Measurements from ENCODE around the gene FLT4.

The FLT4 gene

DNA sequence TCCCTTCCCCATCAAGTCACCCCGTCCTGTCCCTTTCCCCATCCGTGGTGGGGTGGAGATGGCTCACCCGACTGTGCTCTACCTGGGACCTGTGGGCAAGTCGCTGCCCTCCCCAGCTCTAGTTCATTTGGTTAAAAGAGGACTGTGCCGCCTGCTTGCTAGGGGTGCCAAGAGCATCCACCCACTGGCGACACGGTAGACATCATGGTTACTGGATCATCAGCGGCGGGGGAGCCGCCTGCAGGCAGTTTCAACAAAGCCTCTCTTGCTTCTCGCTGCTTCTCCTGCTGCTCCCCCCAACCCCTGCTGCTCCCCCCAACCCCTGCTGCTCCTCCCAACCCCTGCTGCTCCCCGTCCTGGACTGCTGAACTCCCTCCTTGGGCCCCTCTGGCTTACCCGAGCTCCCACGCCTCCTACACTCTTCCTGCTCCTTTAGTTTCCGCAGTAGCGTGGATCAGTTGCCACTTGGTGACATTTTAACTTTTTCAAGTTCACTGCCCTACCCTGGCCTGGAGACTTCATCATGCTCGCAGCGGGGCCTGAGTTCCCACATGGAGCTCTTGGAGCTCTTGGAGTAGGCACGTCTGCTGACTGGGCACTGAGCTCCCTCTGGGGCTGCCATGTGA is 36.1 kb downstream of the FLT4 start:
- H3K36me3 ChIP-seq (ENCODE audit: insufficient read depth, low read length), result no peaks in the 10 kb centered on the region
- H3K9ac ChIP-seq (ENCODE audit: insufficient read length), result no peak overlapping the region
- H3K27ac ChIP-seq, result no peak overlapping the region
- TF ChIP-seq POLR2AphosphoS5 (IDR thresholded peaks at IDR 0.05; ENCODE audit: borderline replicate concordance, low read depth, low read length) (no peak), EZH2 (IDR thresholded peaks at IDR 0.05) (no peak), FOXP2 (optimal IDR thresholded peaks at IDR 0.05; ENCODE audit: control extremely low read depth, extremely low read length, insufficient read depth) (no peak)
- H3K4me3 ChIP-seq, result no peak overlapping the region
- no peaks in the 10 kb centered on the region for H3K9me3 ChIP-seq (ENCODE audit: low read depth, low read length)
- no peak for DNase-seq (ENCODE audit: low read depth, low spot score)

GRCh38 chr5:180612683-180613082 is 36.7 kb downstream of the FLT4 start:
- no peaks in the 10 kb centered on the region for H3K9me3 ChIP-seq (ENCODE audit: low read depth, low read length)
- H3K36me3 ChIP-seq (ENCODE audit: insufficient read depth, low read length), result no peaks in the 10 kb centered on the region
- no peak overlapping the region for H3K4me3 ChIP-seq
- H3K27ac ChIP-seq, result no peak overlapping the region
- no peak overlapping the region for H3K9ac ChIP-seq (ENCODE audit: insufficient read length)
- no peak for TF ChIP-seq POLR2AphosphoS5 (IDR thresholded peaks at IDR 0.05; ENCODE audit: borderline replicate concordance, low read depth, low read length)
- TF ChIP-seq FOXP2 (optimal IDR thresholded peaks at IDR 0.05; ENCODE audit: control extremely low read depth, extremely low read length, insufficient read depth), result no peak
- no peak for TF ChIP-seq EZH2 (IDR thresholded peaks at IDR 0.05)
- no peak for DNase-seq (ENCODE audit: low read depth, low spot score)

DNA sequence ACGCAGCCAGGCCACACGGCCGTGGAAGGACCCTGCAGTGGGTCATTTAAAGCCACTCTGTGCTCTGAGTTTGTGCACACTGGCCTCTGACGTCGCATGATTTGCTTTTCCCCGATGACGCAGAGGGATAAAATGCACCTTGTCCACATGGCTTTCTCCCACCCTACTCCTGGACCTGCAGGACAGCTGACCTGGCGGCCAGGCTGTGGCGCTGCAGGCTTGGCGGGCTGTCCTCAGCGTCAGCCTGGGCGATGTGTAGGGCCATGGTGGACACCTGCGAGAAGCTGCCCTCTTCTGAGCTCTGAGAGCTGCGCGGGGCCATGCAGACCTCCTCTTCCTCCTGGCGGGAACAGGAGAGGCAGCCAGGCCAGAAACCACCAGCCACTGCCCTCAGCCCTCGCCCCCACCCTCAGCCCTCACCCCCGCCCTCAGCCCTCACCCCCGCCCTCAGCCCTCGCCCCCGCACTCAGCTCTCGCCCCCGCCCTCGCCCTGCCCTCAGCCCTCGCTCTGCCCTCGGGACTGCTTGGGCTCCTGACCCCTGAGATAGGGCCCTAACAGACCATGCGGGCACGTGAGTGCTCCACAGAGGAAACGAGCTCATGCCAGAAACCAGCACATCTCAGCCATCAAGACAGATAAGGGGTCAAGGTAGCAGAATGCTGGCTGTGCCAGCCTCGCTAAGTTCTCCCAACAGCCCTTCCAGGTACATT is 38.1 kb downstream of the FLT4 start:
- Histone ChIP-seq H3K27ac (no peak overlapping the region), H3K9me3 (ENCODE audit: low read depth, low read length) (no peaks in the 10 kb centered on the region), H3K9ac (ENCODE audit: insufficient read length) (no peak overlapping the region), H3K4me3 (no peak overlapping the region), H3K36me3 (ENCODE audit: insufficient read depth, low read length) (no peaks in the 10 kb centered on the region)
- no peak for TF ChIP-seq EZH2 (IDR thresholded peaks at IDR 0.05)
- no peak for TF ChIP-seq POLR2AphosphoS5 (IDR thresholded peaks at IDR 0.05; ENCODE audit: borderline replicate concordance, low read depth, low read length)
- TF ChIP-seq FOXP2 (optimal IDR thresholded peaks at IDR 0.05; ENCODE audit: control extremely low read depth, extremely low read length, insufficient read depth), result no peak
- DNase-seq (ENCODE audit: low read depth, low spot score), result no peak

GRCh38 chr5:180609817-180610550 is 39.4 kb downstream of the FLT4 start:
- no peak for DNase-seq (ENCODE audit: low read depth, low spot score)
- Histone ChIP-seq H3K9ac (ENCODE audit: insufficient read length) (no peak overlapping the region), H3K36me3 (ENCODE audit: insufficient read depth, low read length) (no peaks in the 10 kb centered on the region), H3K27ac (no peak overlapping the region), H3K9me3 (ENCODE audit: low read depth, low read length) (no peaks in the 10 kb centered on the region), H3K4me3 (no peak overlapping the region)
- TF ChIP-seq EZH2 (IDR thresholded peaks at IDR 0.05), result no peak
- no peak for TF ChIP-seq POLR2AphosphoS5 (IDR thresholded peaks at IDR 0.05; ENCODE audit: borderline replicate concordance, low read depth, low read length)
- no peak for TF ChIP-seq FOXP2 (optimal IDR thresholded peaks at IDR 0.05; ENCODE audit: control extremely low read depth, extremely low read length, insufficient read depth)

DNA sequence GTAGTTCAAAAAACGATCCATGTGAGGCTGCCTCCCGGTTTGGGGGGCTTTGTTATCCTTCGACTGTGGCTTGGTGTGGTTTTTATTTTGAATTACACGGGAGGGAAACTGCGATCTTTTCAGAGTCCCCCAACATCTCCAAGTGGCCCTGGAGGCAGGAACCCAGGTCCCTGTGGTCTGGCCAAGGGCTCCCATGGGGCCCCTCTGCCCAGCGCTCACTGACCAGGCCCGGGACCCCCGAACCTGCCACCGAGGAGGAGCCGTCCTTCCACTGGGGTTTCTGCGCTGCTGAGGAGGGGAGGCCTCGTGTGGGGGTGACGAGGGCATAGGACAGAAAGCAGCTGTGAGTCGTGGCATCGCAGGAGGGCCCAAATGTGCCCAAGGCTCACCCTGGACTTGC is 40.0 kb downstream of the FLT4 start:
- no peaks in the 10 kb centered on the region for H3K36me3 ChIP-seq (ENCODE audit: insufficient read depth, low read length)
- DNase-seq (ENCODE audit: low read depth, low spot score), result no peak
- TF ChIP-seq FOXP2 (optimal IDR thresholded peaks at IDR 0.05; ENCODE audit: control extremely low read depth, extremely low read length, insufficient read depth), result no peak
- no peak for TF ChIP-seq EZH2 (IDR thresholded peaks at IDR 0.05)
- H3K4me3 ChIP-seq, result no peak overlapping the region
- H3K27ac ChIP-seq, result no peak overlapping the region
- no peaks in the 10 kb centered on the region for H3K9me3 ChIP-seq (ENCODE audit: low read depth, low read length)
- H3K9ac ChIP-seq (ENCODE audit: insufficient read length), result no peak overlapping the region

DNA sequence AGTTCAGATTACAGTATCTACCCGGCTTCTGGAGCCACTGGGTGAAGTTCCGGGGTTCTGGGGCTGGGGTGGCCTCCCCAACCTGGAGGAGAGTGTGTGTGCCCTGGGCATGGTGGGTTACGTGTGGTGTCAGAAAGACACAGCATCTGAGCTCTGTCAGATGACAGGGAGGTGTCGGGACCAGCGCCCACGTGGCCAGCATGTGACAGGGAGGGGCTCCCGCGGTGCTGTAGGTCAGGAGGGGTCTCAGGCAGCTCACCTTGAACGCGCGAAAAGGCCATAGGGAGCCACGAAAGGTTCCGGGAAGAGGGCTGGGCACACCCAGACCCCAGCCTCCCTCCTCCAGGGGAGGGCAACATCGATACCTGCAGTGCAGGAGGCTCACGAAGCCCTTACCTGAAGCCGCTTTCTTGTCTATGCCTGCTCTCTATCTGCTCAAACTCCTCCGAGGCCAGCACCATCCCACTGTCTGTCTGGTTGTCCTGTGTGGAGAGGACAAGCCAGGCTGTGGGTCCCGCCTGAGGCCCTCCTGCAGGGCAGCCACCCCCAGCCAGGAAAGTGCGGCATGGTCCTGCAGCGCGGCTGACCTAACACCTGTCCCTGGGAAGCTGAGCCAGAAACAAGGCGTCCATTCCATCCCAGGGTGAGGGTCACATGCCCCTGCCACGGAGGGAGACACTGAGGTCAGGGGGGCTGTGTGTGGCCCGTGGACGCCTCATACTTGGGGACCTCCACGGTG is 40.7 kb downstream of the FLT4 start:
- Histone ChIP-seq H3K36me3 (ENCODE audit: insufficient read depth, low read length) (no peaks in the 10 kb centered on the region), H3K4me3 (no peak overlapping the region), H3K27ac (no peak overlapping the region), H3K9ac (ENCODE audit: insufficient read length) (no peak overlapping the region), H3K9me3 (ENCODE audit: low read depth, low read length) (no peaks in the 10 kb centered on the region)
- TF ChIP-seq POLR2AphosphoS5 (IDR thresholded peaks at IDR 0.05; ENCODE audit: borderline replicate concordance, low read depth, low read length) (no peak), FOXP2 (optimal IDR thresholded peaks at IDR 0.05; ENCODE audit: control extremely low read depth, extremely low read length, insufficient read depth) (no peak), EZH2 (IDR thresholded peaks at IDR 0.05) (no peak)
- DNase-seq (ENCODE audit: low read depth, low spot score), result no peak

DNA sequence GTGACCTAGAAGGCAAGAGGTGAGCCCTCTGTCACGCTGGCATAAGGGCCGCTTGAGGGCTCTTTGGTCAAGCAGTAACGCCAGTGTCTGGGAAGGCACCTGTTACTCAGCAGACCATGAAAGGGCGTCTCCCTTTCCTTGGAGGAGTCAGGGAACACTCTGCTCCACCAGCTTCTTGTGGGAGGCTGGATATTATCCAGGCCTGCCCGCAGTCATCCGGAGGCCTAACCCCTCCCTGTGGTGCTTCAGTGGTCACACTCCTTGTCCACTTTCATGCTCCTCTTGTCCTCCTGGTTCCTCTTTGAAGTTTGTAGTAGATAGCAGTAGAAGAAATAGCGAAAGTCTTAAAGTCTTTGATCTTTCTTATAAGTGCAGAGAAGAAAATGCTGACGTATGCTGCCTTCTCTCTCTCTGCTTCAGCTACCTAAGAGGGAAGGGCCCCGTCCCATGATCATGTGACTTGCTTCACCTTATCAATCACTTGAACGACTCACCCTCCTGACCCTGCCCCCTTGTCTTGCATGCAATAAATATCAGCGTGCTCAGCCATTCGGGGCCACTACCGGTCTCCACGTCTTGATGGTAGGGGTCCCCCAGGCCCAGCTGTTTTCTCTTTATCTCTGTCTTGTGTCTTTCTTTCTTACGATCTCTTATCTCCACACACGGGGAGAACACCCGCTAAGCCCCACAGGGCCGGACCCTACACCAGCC is 41.4 kb downstream of the FLT4 start:
- Histone ChIP-seq H3K4me3 (no peak overlapping the region), H3K9me3 (ENCODE audit: low read depth, low read length) (no peaks in the 10 kb centered on the region), H3K9ac (ENCODE audit: insufficient read length) (no peak overlapping the region), H3K36me3 (ENCODE audit: insufficient read depth, low read length) (no peaks in the 10 kb centered on the region), H3K27ac (no peak overlapping the region)
- no peak for DNase-seq (ENCODE audit: low read depth, low spot score)
- TF ChIP-seq FOXP2 (optimal IDR thresholded peaks at IDR 0.05; ENCODE audit: control extremely low read depth, extremely low read length, insufficient read depth) (no peak), EZH2 (IDR thresholded peaks at IDR 0.05) (no peak), POLR2AphosphoS5 (IDR thresholded peaks at IDR 0.05; ENCODE audit: borderline replicate concordance, low read depth, low read length) (no peak)

All from SK-N-MC (cell line).